ENCODE results near the gene TPGS1. TPM values are rescaled to one million over a fixed set of nuclear protein-coding genes. Genes with fewer than 3 reads are reported as not detected.

The TPGS1 gene, protein sequence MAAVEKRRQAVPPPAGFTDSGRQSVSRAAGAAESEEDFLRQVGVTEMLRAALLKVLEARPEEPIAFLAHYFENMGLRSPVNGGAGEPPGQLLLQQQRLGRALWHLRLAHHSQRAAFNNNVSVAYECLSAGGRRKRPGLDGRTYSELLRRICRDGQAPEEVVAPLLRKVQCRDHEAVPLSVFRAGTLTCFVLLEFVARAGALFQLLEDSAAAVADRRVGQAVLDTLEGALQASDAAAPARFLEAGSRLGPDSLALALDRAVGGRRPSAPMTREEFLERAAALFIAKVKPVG
- 10 to 100 TPM; 34.5 to 62.0 TPM for total RNA-seq

DNA sequence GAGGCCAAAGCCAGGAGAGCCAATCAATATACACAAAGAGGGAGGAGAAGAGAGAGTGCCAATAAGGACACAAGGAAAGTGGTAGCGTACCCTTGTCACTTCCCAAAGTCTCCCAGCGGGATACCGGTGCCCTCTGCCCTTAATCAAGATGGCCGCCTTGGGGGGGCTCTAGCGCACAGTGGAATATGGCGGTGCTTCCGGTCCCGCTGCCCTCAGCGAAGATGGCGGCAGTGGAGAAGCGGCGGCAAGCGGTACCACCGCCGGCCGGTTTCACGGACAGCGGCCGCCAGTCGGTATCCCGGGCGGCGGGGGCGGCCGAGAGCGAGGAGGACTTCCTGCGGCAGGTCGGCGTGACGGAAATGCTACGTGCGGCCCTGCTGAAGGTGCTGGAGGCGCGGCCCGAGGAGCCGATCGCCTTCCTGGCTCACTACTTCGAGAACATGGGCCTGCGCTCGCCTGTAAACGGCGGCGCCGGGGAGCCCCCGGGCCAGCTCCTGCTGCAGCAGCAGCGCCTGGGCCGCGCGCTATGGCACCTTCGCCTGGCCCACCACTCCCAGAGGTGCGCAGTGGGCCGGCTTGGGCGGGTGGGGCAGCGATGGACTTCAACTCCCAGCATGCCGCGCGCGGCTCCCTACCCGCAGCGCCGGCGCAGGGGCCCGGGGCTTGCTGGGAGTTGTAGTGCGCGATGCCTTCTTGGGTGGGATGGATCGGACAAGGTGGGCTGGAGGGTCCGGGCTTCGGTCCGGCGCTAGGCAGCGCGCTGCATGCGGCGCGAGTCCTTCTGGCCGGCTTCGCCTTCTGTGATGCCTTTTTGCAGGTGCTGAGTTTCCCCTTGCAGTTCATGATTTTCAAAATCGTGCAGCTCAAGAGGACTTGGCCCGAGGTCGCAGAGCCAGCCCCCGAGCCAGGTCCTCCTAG is at the start of gene TPGS1:
TPGS1 (plus strand) TSS at position 212 of the 918 bp plus-strand sequence; CDS start at position 222, 10 bp downstream.
- H3K9me3 ChIP-seq, result no peaks in the 10 kb centered on the region
- H3K4me1 ChIP-seq, result peaks cover 25% of the 10 kb centered on the region
- peak within 1 kb of the TSS; percentile 78 to 88 (median 84) for H3K27ac ChIP-seq
- 0 to 1% methylated on average over 13 to 74 of the region's 81 CpGs for WGBS, 2 donors
- H3K27me3 ChIP-seq, result no peaks in the 10 kb centered on the region
- intact Hi-C loops (cut with DNase I), result no loop called here
- TF ChIP-seq CTCF (IDR thresholded peaks at IDR 0.05) (peak in 2 of 7 experiments; percentile 24 to 28), POLR2A (IDR thresholded peaks at IDR 0.05) (peak in 2 of 3 donors; percentile 59 to 68)
- peak within 1 kb of the TSS; percentile 84 to 85 for H3K4me3 ChIP-seq
- ATAC-seq (peak; percentile 90), DNase-seq (peak; percentile 69 to 78 (median 72))
- no peaks in the 10 kb centered on the region for H3K36me3 ChIP-seq (replicated peaks in 1 of 2; ENCODE audit: insufficient read depth in 1 of 2, low read depth in 2 of 2)

GRCh38 chr19:457636-458035 is 49.7 kb upstream of the TPGS1 start:
- WGBS, 2 donors, result 94 to 96% methylated on average over 29 to 30 of the region's 30 CpGs
- no peak for ATAC-seq
- intact Hi-C loops (cut with DNase I), result no loop called here
- no peaks in the 10 kb centered on the region for H3K9me3 ChIP-seq
- TF ChIP-seq CTCF (IDR thresholded peaks at IDR 0.05) (no peak), POLR2A (IDR thresholded peaks at IDR 0.05) (no peak)
- no peaks in the 10 kb centered on the region for H3K36me3 ChIP-seq (replicated peaks in 1 of 2; ENCODE audit: insufficient read depth in 1 of 2, low read depth in 2 of 2)
- no peak overlapping the region for H3K27ac ChIP-seq
- peaks cover 29% of the 10 kb centered on the region for H3K4me1 ChIP-seq
- DNase-seq, result no peak
- no peaks in the 10 kb centered on the region for H3K27me3 ChIP-seq
- H3K4me3 ChIP-seq, result no peak overlapping the region

DNA sequence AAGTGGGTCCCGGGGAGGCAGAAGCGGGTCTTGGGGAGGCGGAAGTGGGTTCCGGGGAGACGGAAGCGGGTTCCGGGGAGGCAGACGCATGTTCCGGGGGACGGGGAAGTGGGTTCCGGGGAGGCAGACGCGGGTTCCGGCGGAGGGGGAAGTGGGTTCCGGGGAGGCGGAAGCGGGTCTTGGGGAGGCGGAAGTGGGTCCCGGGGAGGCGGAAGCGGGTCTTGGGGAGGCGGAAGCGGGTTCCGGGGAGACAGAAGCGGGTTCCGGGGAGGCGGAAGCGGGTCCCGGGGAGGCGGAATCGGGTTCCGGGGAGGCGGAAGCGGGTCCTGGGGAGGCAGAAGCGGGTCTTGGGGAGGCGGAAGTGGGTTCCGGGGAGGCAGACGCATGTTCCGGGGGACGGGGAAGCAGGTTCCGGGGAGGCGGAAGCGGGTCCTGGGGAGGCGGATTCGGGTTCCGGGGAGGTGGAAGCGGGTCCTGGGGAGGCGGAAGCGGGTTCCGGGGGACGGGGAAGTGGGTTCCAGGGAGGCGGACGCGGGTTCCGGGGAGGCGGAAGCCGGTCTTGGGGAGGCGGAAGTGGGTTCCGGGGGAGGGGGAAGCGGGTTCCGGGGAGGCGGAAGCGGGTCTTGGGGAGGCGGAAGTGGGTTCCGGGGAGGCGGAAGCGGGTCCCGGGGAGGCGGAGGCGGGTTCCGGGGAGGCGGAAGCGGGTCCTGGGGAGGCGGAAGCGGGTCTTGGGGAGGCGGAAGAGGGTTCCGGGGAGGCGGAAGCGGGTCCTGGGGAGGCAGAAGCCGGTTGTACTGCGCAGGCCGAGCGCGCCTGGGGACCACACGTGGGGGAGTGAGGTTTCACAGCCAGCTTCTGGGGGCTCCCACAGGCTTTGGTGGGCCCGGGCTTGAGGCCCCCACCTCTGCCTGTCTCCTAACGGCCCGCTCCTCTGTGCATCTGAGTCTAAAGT is 48.9 kb upstream of the TPGS1 start:
- H3K27ac ChIP-seq, result peak overlapping the region in 1 of 4 donors; percentile 94
- H3K4me3 ChIP-seq, result no peak overlapping the region
- peaks cover 29% of the 10 kb centered on the region for H3K4me1 ChIP-seq
- DNase-seq, result no peak
- 90 to 97% methylated on average over 63 to 88 of the region's 89 CpGs for WGBS, 2 donors
- no peaks in the 10 kb centered on the region for H3K36me3 ChIP-seq (replicated peaks in 1 of 2; ENCODE audit: insufficient read depth in 1 of 2, low read depth in 2 of 2)
- ATAC-seq, result no peak
- H3K27me3 ChIP-seq, result no peaks in the 10 kb centered on the region
- TF ChIP-seq POLR2A (IDR thresholded peaks at IDR 0.05) (no peak), CTCF (IDR thresholded peaks at IDR 0.05) (no peak)
- intact Hi-C loops (cut with DNase I), result no loop called here
- no peaks in the 10 kb centered on the region for H3K9me3 ChIP-seq

- 2% methylated on average over 38 of the region's 66 CpGs; no CpG with 5 or more reads in 1 of the 2 donors for WGBS, 2 donors
- DNase-seq, result peak; percentile 74 to 83 (median 81)
- no peaks in the 10 kb centered on the region for H3K27me3 ChIP-seq
- no peaks in the 10 kb centered on the region for H3K9me3 ChIP-seq
- H3K36me3 ChIP-seq (replicated peaks in 1 of 2; ENCODE audit: insufficient read depth in 1 of 2, low read depth in 2 of 2), result no peaks in the 10 kb centered on the region
- H3K4me1 ChIP-seq, result peaks cover 29% of the 10 kb centered on the region
- peak; percentile 64 for ATAC-seq
- H3K27ac ChIP-seq, result peak overlapping the region; percentile 87 to 97 (median 95)
- peak overlapping the region; percentile 60 to 94 for H3K4me3 ChIP-seq
- TF ChIP-seq POLR2A (IDR thresholded peaks at IDR 0.05), result peak; percentile 71 to 86 (median 83)
- TF ChIP-seq CTCF (IDR thresholded peaks at IDR 0.05), result no peak
- intact Hi-C loops (cut with DNase I), result no loop called here
Measured at GRCh38 chr19:459724-460511, 47.4 kb upstream of the TPGS1 start.

Data from body of pancreas (tissue), 4 donors.